Measurements from ENCODE around the gene POC5.
"Not testable (repeated sequence)": the region's sequence is repeated elsewhere in the genome, so short reads cannot be mapped to it uniquely, and the experiment has no call there.

POC5 gene

DNA sequence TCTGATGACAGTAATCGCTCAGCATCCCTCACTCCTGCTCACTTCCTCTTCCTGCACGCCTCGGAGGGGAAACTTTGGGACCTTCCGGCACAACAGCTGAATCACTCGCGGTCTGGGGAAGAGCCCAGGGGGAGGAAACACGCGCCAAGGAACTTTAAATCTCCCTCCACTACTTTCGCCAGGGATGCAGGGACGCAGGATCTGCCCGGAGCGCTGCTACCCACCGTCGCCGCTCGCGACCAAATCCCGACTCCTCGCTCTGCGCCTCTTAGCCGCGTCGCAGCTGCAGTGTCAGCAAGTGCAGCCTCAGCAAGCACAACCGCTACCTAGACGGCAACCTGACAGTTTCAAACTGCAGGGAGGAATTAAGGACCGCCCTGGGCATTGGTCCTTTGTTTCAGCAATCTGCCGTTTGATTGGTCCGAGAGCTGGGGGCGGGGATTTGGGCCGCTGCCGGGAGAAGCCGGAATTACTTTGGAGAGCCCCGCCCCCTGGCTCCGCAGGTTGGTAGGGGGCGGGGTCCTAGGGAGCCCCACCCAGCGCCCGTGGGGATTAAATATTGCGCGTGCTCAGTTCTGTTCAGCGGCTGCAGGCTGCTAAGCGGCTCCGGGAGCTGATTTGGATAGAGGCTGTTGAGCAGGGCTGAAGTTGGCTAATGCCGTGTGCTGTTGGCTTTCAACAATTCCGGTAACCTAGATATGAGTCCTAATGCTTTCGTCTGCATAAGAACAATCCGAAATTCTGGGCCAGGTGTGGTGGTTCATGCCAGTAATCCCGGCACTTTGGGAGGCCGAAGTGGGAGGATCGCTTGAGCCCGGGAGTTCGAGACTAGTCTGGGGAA, at the start of gene POC5:
Gene POC5 (minus strand): TSS at position 356 of the 841 bp plus-strand sequence. CDS start 4,500 bp downstream, outside the sequence.
- peak; percentile 93 for DNase-seq

GRCh38 chr5:75758116-75758515, 40.9 kb upstream of the POC5 start:
- no peak for DNase-seq

DNA sequence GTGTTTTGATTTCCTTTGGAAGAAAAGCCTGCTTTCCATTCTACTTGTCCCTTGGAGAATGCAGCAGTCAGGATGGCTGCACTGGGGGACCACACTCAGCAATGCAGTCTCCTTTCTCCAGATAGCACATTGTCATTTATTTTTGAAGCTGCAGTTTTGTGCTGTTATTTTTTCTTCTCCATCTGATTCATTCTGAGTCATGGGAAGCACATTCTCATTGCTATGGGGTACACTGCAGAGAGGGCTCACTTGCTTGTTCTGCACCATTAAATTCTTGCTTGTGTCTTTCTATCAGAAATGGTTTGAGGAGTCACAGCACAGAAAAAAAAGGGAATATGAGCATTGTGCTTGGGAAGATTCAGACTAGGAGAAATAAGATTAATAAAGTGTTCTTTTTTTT, 39.7 kb upstream of the POC5 start:
- no peak for DNase-seq

DNA sequence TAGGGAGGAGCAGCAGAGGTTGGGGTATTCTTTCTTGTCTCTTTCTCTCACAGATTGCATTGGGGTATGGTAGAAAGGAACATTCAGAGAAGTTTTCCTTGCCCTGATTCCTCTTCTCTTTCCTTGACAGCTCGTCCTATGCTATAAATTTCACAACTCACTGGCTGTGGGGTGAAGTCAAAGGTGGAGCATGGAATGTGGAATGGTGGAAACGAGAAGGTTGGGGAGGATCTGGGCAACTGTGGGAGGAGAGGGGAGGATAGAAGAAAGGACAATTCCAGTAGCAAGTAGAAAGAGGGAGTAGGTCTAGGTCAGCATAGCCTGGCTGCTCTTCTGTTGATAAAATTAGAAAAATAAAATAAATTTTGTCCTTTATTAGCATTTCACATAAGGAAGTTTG, 39.0 kb upstream of the POC5 start:
- no peak for DNase-seq

DNA sequence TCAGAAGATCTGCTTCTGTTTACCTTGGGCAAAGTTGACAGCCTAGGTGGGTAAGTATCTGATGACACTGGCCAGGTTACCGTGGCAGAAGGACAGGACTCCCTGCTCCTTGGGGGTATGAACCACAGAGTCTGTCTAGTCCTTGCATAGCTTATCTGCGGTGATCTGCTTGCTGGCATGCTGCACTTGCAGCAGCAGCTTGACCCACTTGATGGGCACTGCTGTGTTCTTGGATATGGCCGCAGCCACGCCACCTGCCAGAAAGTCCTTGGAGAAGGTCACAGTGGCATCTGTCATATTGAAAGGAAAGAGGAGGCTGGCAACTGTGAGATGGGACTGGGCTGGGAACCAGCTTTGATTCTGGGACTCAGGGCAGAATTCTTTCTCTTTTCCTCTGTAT, 35.9 kb upstream of the POC5 start:
- no peak for DNase-seq

DNA sequence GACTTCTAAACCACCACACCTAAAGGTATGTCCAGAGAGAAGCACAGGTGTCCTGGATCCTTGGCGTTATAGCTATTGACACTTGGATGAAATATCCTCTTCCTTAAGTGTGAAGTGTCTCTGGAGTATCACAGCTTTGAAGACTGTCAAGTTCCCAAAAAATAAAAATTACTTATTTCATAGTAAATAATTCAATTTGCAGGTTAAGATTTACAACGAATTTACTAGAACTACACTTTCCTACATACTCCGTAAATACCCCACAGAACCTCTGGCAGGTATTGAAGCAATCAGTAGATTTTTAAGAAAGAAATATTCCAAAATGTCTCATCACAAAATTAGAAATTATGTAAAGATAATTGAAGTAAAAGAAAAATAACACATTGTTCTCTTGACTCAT, 27.1 kb upstream of the POC5 start:
- no peak for DNase-seq

DNA sequence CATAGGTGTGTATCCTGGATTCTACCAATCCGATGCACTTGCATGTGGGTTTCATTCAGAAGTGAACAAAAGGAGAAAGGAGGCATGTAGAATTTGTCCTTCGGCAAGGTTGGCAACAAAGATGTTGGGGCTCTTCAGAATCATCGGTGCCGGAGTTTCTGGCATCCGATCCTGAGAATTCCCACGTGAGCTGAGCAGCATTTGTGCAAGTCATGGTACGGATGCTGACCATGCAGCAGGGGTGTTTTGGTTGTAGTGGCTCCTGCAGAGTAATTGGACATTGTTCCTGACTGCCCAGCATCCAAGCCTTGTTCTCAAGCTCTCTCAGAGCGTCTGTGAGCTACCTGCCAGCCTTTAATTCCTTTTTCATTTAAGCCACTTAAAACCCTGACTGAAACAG, 19.0 kb upstream of the POC5 start:
- DNase-seq, result no peak

GRCh38 chr5:75734913-75735789, 17.9 kb upstream of the POC5 start:
- DNase-seq, result peak; percentile 18

DNA sequence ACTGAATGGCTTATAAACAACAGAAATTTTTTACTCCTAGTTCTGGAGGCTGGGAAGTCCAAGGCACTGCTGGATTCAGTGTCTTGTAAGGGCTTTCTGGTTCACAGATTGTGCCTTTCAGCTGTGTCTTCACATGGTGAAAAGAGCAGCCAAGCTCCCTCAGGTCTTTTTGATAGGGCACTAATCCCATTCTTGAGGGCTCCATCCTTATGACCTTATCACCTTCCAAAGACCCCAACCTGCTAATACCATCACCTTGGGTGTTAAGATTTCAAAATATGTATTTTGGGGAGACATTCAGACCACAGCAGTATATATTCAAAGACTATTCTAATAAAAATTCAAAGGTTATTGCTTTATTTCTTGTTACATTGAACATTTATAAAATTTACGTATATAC, 16.5 kb upstream of the POC5 start:
- no peak for DNase-seq

- DNase-seq, result not testable (repeated sequence)
Observed at GRCh38 chr5:75731515-75731914, 14.3 kb upstream of the POC5 start.

DNA sequence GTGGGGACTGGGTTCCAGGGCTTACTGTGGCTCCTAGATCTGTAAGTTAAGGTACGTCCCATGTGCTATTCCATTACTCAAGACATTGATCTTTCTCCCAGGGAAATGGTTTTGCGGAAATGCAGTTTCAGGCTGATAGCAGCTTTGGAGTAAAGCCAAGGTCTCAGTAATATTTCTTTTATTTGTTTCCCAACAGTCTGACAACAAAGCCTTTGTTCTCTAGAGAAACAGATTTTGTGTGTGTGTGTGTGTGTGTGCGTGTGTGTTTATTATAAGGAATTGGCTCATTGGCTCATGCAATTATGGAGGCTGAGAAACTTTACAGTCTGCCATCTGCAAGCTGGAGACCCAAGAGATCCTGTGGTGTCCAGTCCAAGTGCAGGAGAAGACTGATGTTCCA, 12.1 kb upstream of the POC5 start:
- DNase-seq, result no peak

GRCh38 chr5:75727931-75728330, 10.7 kb upstream of the POC5 start:
- no peak for DNase-seq

GRCh38 chr5:75726224-75726623, 9.0 kb upstream of the POC5 start:
- not testable (repeated sequence) for DNase-seq

DNA sequence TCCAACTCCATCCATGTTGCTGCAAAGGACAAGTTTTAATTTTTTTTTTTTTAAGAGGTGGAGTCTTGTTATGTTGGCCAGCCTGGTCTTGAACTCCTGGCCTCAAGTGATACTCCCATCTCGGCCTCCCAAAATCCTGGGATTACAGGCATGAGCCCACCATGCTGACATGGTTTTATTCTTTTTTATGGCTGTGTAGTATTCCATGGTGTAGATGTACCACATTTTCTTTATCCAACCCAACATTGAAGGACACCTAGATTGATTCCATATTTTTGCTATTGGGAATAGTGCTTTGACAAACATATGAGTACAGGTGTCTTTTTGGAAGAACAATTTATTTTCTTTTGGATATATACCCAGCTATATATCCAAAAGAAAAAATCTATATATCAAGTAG, 6.1 kb upstream of the POC5 start:
- DNase-seq, result no peak

GRCh38 chr5:75721573-75721972, 4.3 kb upstream of the POC5 start:
- DNase-seq, result no peak

DNA sequence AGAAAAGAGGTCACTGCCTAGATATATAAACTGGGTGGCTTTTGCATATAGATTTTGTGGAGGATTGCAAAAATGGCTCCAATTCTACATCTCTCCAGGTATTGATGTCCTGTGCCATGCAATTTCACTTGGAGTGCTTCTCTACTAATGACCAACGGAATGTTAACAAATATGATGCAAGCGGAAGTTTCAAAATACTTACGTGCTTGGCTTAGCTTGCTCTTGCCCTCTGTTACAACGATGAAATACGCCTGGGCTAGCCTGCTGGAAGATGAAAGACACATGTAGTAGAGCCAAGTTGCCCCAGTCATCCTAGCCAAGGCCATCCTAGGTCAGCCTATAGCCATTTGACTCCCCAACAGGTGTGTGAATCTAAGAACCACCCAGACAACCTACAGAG, 3.6 kb upstream of the POC5 start:
- DNase-seq, result no peak

- no peak for DNase-seq
Observed at GRCh38 chr5:75716715-75717081, 539 bp downstream of the POC5 start.

GRCh38 chr5:75712091-75712490, 5.1 kb downstream of the POC5 start:
- no peak for DNase-seq

DNA sequence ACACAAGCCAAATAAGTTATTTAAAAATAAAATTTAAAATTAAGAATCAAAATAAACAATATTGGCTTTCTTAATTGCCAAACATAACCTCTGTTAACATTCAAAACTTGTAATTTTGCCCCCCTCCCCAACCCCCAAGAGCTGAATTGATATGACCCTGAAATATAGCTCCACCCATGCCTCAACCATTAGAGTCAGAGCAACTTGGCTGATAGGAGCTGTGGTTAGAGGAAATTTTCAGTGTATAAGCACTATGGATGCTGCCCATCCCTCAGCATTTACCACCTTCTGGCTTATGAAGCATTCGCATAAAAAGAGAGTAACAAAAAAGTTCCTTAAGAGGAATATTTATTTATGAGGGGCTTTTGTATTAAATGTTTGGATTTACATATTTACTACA, 6.1 kb downstream of the POC5 start:
- no peak for DNase-seq

DNA sequence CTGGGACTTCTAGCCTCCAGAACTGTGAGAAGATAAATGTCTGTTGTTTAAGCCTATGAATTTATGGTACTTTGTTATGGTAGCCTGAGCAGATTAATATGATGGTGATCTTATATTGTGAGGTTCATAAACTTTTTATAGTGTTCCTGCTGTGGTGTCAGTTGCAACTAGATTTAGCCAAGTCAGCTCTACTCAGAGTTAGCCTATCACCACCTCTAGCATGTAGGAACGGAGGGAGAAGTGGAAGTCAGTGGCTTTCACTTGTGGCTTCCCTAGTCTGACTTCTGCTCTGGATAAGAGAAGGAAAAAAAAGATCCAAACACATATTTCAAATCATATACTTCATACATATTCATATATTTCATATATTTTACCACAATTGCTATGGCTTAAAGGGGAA, 6.6 kb downstream of the POC5 start:
- DNase-seq, result no peak

DNA sequence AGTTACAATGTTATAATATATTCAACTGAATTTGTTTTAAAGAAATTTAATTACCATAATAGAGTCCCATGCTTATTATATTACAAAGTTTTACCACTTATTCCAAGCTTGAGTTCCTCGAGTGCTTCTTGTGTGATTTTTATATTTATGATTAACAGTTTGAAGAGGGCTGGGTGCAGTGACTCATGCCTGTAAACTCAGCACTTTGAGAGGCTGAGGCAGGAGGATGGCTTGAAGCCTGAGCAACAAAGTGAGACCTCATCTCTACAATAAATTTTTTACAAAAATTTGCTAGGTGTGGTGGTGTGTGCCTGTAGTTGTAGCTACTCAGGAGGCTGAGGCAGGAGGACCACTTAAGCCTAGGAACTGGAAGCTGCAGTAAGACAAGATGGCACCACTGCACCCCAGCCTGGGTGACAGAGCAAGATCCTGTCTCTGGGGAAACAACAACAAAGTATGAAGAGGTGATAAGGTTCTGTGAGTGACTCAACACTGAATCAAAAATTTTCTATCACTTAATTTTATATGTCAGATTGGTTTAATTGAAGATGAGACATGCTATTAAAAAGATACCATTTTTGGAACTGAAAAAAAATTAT, 9.2 kb downstream of the POC5 start:
- no peak for DNase-seq

- DNase-seq, result no peak
Observed at GRCh38 chr5:75706775-75707174, 10.5 kb downstream of the POC5 start.

- DNase-seq, result no peak
Observed at GRCh38 chr5:75706016-75706415, 11.2 kb downstream of the POC5 start.

GRCh38 chr5:75701856-75702255, 15.4 kb downstream of the POC5 start:
- DNase-seq, result no peak
